Omental fat pad (tissue), 4 donors: ENCODE measurements around the gene OR52R1. TPM values are rescaled to one million over a fixed set of nuclear protein-coding genes. Genes with fewer than 3 reads are reported as not detected.
"Not testable (repeated sequence)": the region's sequence is repeated elsewhere in the genome, so short reads cannot be mapped to it uniquely, and the experiment has no call there.

ENCODE experiments used
- ATAC-seq: fragments of 150-250 bp; one replicate; pipeline ENCODE4 v1.9.1; 2016; ENCODE audit warnings: mild to moderate bottlenecking, moderate library complexity; ENCODE audit not compliant: low FRiP score
- DNase-seq: peaks from one replicate; pipeline ENCODE4 v3.0.0-alpha.2; 2019; ENCODE audit warnings: low spot score
- total RNA-seq, 4 donors: library from RNA; depleted of rRNA; stranded (reverse); fragments of >200 nt; gene quantifications; one replicate each; pipeline ENCODE4 v1.1.0, GENCODE V29; 2016
- TF ChIP-seq, protein P1 (sequence below), 3 donors: fragments of 450-650 bp; IDR thresholded peaks; one replicate each; pipeline ENCODE4 v1.5.1; 2016 to 2017; ENCODE audit warnings: antibody characterized with exemption in 3 of 3, mild to moderate bottlenecking in 3 of 3, moderate library complexity in 2 of 3

Gene OR52R1
- total RNA-seq, 4 donors from 2014 or later = not detected

GRCh38 chr11:4825132-4825531, 21.0 kb upstream of the OR52R1 start:
- ATAC-seq (no peak), DNase-seq (no peak)
- TF ChIP-seq, protein P1, sequence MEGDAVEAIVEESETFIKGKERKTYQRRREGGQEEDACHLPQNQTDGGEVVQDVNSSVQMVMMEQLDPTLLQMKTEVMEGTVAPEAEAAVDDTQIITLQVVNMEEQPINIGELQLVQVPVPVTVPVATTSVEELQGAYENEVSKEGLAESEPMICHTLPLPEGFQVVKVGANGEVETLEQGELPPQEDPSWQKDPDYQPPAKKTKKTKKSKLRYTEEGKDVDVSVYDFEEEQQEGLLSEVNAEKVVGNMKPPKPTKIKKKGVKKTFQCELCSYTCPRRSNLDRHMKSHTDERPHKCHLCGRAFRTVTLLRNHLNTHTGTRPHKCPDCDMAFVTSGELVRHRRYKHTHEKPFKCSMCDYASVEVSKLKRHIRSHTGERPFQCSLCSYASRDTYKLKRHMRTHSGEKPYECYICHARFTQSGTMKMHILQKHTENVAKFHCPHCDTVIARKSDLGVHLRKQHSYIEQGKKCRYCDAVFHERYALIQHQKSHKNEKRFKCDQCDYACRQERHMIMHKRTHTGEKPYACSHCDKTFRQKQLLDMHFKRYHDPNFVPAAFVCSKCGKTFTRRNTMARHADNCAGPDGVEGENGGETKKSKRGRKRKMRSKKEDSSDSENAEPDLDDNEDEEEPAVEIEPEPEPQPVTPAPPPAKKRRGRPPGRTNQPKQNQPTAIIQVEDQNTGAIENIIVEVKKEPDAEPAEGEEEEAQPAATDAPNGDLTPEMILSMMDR (IDR thresholded peaks at IDR 0.05) = no peak

- DNase-seq (no peak), ATAC-seq (no peak)
- TF ChIP-seq, protein P1 (IDR thresholded peaks at IDR 0.05) = no peak
These were observed 16.8 kb upstream of the OR52R1 start, which contains the start of gene OR51F2 for GRCh38 chr11:4821021-4821420. TSS of gene OR51F2 (plus strand) at chr11:4821321. CDS start at chr11:4821422, 101 bp downstream.

GRCh38 chr11:4809246-4809645, 5.1 kb upstream of the OR52R1 start:
- TF ChIP-seq, protein P1 (IDR thresholded peaks at IDR 0.05) = no peak
- no peak for ATAC-seq

GRCh38 chr11:4808476-4808875, 4.3 kb upstream of the OR52R1 start:
- no peak for ATAC-seq
- DNase-seq = no peak
- TF ChIP-seq, protein P1 (IDR thresholded peaks at IDR 0.05) = no peak

More at GRCh38 chr11:4809246-4809645, 5.1 kb upstream of the OR52R1 start:
- no peak for DNase-seq

DNA sequence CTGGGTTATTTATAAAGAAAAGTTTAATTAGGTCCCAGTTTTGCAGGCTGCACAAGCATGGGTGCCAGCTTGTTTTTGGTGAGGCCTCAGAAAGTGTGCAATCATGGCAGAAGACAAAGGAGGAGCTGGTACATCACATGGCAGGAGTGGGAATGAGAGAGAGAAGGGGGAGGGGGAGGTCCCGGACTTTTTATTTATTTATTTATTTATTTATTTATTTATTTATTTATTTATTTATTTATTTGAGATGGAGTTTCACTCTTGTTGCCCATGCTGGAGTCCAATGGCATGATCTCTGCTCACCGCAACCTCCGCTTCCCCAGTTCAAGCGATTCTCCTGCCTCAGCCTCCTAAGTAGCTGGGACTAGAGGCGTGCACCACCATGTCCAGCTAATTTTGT, 2.9 kb downstream of the OR52R1 start:
- not testable (repeated sequence) for ATAC-seq, DNase-seq

GRCh38 chr11:4798427-4799183, 5.6 kb downstream of the OR52R1 start:
- TF ChIP-seq, protein P1 (IDR thresholded peaks at IDR 0.05) = no peak
- ATAC-seq = no peak
- DNase-seq = no peak

DNA sequence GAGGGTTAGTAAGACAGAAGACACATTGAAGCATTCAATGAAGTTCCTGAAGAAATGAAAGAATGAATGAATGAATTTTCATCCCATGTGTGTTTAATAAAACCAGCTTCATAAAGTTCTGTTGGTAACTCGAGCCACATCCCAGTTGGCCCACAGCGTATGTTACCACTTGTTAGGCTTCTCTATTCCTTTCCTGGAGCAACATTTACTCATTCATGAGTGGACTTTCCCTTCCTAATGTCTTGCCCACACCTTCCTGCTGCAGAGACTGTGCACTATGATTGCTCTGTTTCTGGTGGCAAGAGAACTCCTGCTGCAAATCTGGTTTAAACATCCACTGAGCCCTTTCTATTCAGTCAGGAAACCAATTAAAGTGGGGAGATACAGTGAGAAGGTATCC, 7.0 kb downstream of the OR52R1 start:
- DNase-seq = no peak
- ATAC-seq = no peak
- TF ChIP-seq, protein P1 (IDR thresholded peaks at IDR 0.05) = no peak
